Stomach (tissue), 9 donors: ENCODE measurements around the gene ARHGEF5. TPM values are rescaled to one million over a fixed set of nuclear protein-coding genes. Genes with fewer than 3 reads are reported as not detected.

ENCODE experiments used
- DNase-seq, 2 donors: peaks; one replicate each; pipeline versions ENCODE4 v3.0.0 to v3.0.0-alpha.2; 2013 to 2019
- H3K27ac ChIP-seq, 5 donors: fragments of 200-600 bp in 4 of 5; sonication (generic) in 4 of 5; one replicate each; pipeline ENCODE4 v1.5.1; 2013 to 2019; ENCODE audit warnings: mild to moderate bottlenecking in 1 of 5, moderate library complexity in 1 of 5
- H3K27me3 ChIP-seq, 3 donors: fragments of 200-600 bp; sonication (generic); one replicate each; pipeline ENCODE4 v1.5.1; 2017 to 2019; ENCODE audit warnings: mixed run types in 1 of 3
- H3K36me3 ChIP-seq, 4 donors: fragments of 200-600 bp; sonication (generic); 1 replicate in 3 of 4; 2 replicates in 1 of 4; pipeline ENCODE4 v1.5.1; 2016 to 2019
- H3K4me1 ChIP-seq, 4 donors: fragments of 200-600 bp; sonication (generic); one replicate each; pipeline ENCODE4 v1.5.1; 2016 to 2019
- H3K4me3 ChIP-seq, 4 donors: fragments of 200-600 bp; sonication (generic) in 3 of 4; one replicate each; pipeline ENCODE4 v1.5.1; 2016 to 2019; ENCODE audit warnings: mild to moderate bottlenecking in 1 of 4
- H3K9me3 ChIP-seq, 4 donors: fragments of 200-600 bp; sonication (generic); one replicate each; pipeline ENCODE4 v1.5.1; 2016 to 2019
- EP300 ChIP-seq: sonication (generic); formaldehyde crosslinking; IDR thresholded peaks from one replicate; pipeline ENCODE4 v1.6.1; 2017; ENCODE audit warnings: antibody characterized with exemption
- POLR2A ChIP-seq, 4 donors: fragments of 450-650 bp; IDR thresholded peaks; one replicate each; pipeline ENCODE4 v1.6.1; 2016; ENCODE audit warnings: antibody characterized with exemption in 4 of 4, control low read depth in 2 of 4, mild to moderate bottlenecking in 1 of 4, moderate library complexity in 1 of 4
- POLR2AphosphoS5 ChIP-seq, 3 donors: sonication (generic); formaldehyde crosslinking; IDR thresholded peaks; one replicate each; pipeline ENCODE4 v1.6.1; 2016; ENCODE audit warnings: antibody characterized with exemption in 3 of 3
- WGBS, 5 donors: extraction: QIAGEN DNeasy Blood & Tissue Kit in 3 of 5; methylation state at CpG; one replicate each; pipeline versions ENCODE4 v1.1.5 to v1.1.7; 2013 to 2018; 5-methylcytosine and 5-hydroxymethylcytosine counted together
- intact Hi-C: fragments of 100-400 bp; cut with DNase I; formaldehyde crosslinking; loops from one replicate; pipeline ENCODE4 v1.15.1; 2023; ENCODE audit warnings: low total_unique reads
- polyA plus RNA-seq, 3 donors: library from polyadenylated mRNA; stranded (reverse); fragments of 200-250 nt; gene quantifications; one replicate each; pipeline ENCODE4 v1.2.3, GENCODE V29; 2013
- total RNA-seq, 5 donors: library from RNA; depleted of rRNA; stranded (reverse); fragments of >200 nt; gene quantifications; one replicate each; pipeline versions ENCODE4 v1.1.0 to v1.2.3, GENCODE V29; 2014 to 2016
- TF ChIP-seq, protein P1 (sequence below), 7 experiments: fragments of 450-650 bp in 4 of 7; fragments of 200-600 bp in 3 of 7; sonication (generic) in 3 of 7; IDR thresholded peaks; one replicate each; pipeline ENCODE4 v1.5.1; 2016 to 2019; ENCODE audit warnings: antibody characterized with exemption in 7 of 7, control low read depth in 2 of 7, mild to moderate bottlenecking in 1 of 7
- donor health status: healthy with polysubstance abuse.
- donor health status: Bipolar disorder and iron deficiency.
- donor health status: healthy.

ARHGEF5 gene
- total and polyA plus RNA-seq, 8 donors = 9.4 to 92.1 (median 14.2) TPM

DNA sequence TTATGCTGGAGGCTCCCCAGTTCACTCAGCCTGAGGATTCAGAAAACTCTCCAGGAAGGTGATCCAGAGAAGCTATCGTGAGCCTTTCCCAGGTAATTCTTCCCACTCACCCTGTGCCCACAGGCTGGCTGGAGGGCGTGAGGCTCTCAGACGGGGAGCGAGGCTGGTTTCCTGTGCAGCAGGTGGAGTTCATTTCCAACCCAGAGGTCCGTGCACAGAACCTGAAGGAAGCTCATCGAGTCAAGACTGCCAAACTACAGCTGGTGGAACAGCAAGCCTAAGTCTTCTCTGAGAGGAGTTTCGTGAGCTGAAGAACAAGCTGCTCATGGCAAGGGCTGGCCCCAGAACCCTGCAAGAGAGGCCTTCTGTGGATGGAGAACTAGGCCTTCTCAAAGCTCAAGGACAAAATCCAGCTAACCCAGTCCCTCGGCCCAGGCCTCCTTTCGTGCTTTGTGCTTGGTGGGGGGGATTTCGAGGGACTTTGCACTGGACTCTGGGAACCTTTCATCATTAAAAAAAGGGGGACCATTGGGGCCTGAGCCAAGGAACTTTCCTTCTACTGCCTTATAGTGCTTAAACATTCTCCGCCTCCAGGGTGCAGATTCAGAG is 24.7 kb downstream of the ARHGEF5 start:
- H3K36me3 ChIP-seq = peaks cover 11 to 43% (median 40%) of the 10 kb centered on the region in 4 donors
- H3K4me1 ChIP-seq = peaks cover 0 to 9% (median 3%) of the 10 kb centered on the region in 4 donors
- no peaks in the 10 kb centered on the region for H3K9me3 ChIP-seq
- no peak overlapping the region for H3K4me3 ChIP-seq
- H3K27ac ChIP-seq = no peak overlapping the region
- TF ChIP-seq POLR2A (IDR thresholded peaks at IDR 0.05) (no peak), EP300 (no peak), POLR2AphosphoS5 (IDR thresholded peaks at IDR 0.05) (no peak)
- TF ChIP-seq, protein P1, sequence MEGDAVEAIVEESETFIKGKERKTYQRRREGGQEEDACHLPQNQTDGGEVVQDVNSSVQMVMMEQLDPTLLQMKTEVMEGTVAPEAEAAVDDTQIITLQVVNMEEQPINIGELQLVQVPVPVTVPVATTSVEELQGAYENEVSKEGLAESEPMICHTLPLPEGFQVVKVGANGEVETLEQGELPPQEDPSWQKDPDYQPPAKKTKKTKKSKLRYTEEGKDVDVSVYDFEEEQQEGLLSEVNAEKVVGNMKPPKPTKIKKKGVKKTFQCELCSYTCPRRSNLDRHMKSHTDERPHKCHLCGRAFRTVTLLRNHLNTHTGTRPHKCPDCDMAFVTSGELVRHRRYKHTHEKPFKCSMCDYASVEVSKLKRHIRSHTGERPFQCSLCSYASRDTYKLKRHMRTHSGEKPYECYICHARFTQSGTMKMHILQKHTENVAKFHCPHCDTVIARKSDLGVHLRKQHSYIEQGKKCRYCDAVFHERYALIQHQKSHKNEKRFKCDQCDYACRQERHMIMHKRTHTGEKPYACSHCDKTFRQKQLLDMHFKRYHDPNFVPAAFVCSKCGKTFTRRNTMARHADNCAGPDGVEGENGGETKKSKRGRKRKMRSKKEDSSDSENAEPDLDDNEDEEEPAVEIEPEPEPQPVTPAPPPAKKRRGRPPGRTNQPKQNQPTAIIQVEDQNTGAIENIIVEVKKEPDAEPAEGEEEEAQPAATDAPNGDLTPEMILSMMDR (IDR thresholded peaks at IDR 0.05) = no peak
- H3K27me3 ChIP-seq = no peaks in the 10 kb centered on the region
- no peak for DNase-seq
- intact Hi-C loops = no loop called here
- 94 to 96% (median 95%) methylated on average over 11 of the region's 11 CpGs for WGBS, 5 donors

DNA sequence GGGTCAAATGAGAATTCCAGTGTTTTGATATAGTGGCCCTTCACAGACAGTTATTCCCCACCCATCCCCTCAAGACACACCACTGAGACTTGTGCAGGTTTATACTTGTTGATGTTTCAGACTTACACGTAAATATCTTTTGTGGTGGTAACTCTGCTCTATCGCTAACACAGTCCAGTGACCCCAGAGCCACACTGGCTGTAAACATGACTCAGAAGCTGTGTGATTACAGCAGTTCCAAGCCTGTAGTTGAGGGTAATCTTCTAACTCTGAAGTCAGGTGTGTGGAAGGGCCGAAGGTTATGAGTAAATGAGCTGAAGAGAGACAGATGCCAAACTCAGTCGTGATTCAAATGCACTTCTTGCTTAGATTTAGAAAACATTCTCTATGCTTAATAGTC is 28.9 kb downstream of the ARHGEF5 start:
- peak in 1 of 2 donors; percentile 53 for DNase-seq
- TF ChIP-seq POLR2AphosphoS5 (IDR thresholded peaks at IDR 0.05) (no peak), EP300 (no peak), POLR2A (IDR thresholded peaks at IDR 0.05) (no peak)
- TF ChIP-seq, protein P1 (IDR thresholded peaks at IDR 0.05) = no peak
- H3K27ac ChIP-seq = no peak overlapping the region

DNA sequence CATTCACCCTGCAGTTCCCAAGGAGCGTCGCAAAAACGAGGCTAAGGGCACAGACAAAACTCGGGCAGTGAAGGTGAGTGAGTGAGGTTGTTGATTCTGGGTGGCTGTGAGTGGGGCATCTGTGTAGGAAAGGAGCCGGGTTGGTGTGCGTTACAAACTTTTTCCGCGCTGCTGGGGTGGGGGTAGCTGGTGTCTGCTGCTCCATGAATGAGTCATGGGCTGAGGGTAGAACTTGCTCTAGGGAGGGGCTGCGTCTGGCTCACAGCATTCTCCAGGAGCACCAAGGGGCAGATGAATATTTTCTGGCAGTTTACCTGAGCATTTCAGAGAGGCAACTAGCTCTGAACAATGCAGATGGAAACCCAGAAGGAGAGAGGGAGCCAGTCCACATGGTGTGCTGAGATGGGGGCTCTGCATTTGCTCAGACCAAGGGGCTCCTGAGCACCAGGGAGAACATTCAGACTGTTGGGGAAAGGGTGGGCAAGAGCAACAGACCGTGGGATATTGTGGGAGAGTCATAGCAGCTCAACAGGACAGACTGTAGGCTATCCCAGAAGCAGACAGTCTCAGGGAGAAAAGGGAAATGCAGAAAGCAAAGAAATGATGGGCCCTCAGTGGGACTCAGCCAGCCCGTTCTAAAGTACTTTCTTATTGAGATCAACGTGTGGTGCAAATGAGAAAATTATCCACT is 29.5 kb downstream of the ARHGEF5 start:
- Histone ChIP-seq H3K36me3 (peaks cover 4 to 13% (median 9%) of the 10 kb centered on the region in 4 donors), H3K9me3 (no peaks in the 10 kb centered on the region), H3K4me3 (no peak overlapping the region), H3K4me1 (peaks cover 0 to 9% (median 3%) of the 10 kb centered on the region in 4 donors), H3K27ac (no peak overlapping the region), H3K27me3 (no peaks in the 10 kb centered on the region)
- WGBS, 5 donors = 39 to 53% (median 43%) methylated on average over 12 of the region's 12 CpGs
- no peak for TF ChIP-seq POLR2A (IDR thresholded peaks at IDR 0.05)
- TF ChIP-seq, protein P1 (IDR thresholded peaks at IDR 0.05) = no peak
- no peak for TF ChIP-seq EP300
- no peak for TF ChIP-seq POLR2AphosphoS5 (IDR thresholded peaks at IDR 0.05)
- peak in 1 of 2 donors; percentile 52 for DNase-seq
- intact Hi-C loops = no loop called here

More for the DNA sequence above, 28.9 kb downstream of the ARHGEF5 start:
- H3K27me3 ChIP-seq = no peaks in the 10 kb centered on the region
- WGBS, 5 donors = 24 to 44% (median 42%) methylated on average over 4 of the region's 4 CpGs
- intact Hi-C loops = no loop called here
- H3K9me3 ChIP-seq = no peaks in the 10 kb centered on the region
- H3K36me3 ChIP-seq = peaks cover 4 to 19% (median 15%) of the 10 kb centered on the region in 4 donors
- H3K4me1 ChIP-seq = peaks cover 0 to 9% (median 3%) of the 10 kb centered on the region in 4 donors
- no peak overlapping the region for H3K4me3 ChIP-seq

DNA sequence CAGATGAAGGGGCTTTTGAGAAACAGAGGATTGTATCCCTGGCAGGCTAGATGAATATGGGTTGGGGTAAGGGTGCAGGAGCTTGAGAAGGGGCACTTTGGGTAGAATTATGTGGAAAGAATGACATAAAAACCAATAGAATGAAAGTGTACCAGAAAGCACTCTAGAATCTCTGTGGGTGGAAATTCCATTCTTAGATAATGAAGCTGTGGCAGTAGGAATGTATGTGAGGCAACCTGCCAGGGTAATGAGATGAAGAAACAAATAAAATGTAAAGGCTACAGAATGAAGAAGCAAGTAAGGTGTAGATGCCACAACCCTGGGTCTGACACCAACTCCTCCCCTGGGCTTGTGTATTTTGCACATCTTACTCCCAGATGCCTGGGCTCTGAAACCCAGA is 31.5 kb downstream of the ARHGEF5 start:
- no peak overlapping the region for H3K4me3 ChIP-seq
- H3K27ac ChIP-seq = no peak overlapping the region
- intact Hi-C loops = no loop called here
- TF ChIP-seq POLR2A (IDR thresholded peaks at IDR 0.05) (no peak), EP300 (no peak), POLR2AphosphoS5 (IDR thresholded peaks at IDR 0.05) (no peak)
- TF ChIP-seq, protein P1 (IDR thresholded peaks at IDR 0.05) = no peak
- H3K36me3 ChIP-seq = no peaks in the 10 kb centered on the region
- H3K27me3 ChIP-seq = no peaks in the 10 kb centered on the region
- DNase-seq = no peak
- no peaks in the 10 kb centered on the region for H3K9me3 ChIP-seq
- H3K4me1 ChIP-seq = peaks cover 0 to 12% (median 4%) of the 10 kb centered on the region in 4 donors
